ENCODE results near the gene RALGAPA2.

GRCh38 chr20:20472684-20473274 lies 239.7 kb downstream of the RALGAPA2 start:
- TF ChIP-seq CTCF (IDR thresholded peaks at IDR 0.05; ENCODE audit: insufficient read depth, low read length, poor library complexity, severe bottlenecking) (no peak), EZH2phosphoT487 (conservative IDR thresholded peaks at IDR 0.05; ENCODE audit: low read length) (no peak)
